ENCODE data around the gene DYNC2I2. TPM values are rescaled to one million over a fixed set of nuclear protein-coding genes. Genes with fewer than 3 reads are reported as not detected.

The DYNC2I2 gene
- total and polyA plus RNA-seq, 4 donors = 10.9 to 58.0 (median 19.6) TPM

DNA sequence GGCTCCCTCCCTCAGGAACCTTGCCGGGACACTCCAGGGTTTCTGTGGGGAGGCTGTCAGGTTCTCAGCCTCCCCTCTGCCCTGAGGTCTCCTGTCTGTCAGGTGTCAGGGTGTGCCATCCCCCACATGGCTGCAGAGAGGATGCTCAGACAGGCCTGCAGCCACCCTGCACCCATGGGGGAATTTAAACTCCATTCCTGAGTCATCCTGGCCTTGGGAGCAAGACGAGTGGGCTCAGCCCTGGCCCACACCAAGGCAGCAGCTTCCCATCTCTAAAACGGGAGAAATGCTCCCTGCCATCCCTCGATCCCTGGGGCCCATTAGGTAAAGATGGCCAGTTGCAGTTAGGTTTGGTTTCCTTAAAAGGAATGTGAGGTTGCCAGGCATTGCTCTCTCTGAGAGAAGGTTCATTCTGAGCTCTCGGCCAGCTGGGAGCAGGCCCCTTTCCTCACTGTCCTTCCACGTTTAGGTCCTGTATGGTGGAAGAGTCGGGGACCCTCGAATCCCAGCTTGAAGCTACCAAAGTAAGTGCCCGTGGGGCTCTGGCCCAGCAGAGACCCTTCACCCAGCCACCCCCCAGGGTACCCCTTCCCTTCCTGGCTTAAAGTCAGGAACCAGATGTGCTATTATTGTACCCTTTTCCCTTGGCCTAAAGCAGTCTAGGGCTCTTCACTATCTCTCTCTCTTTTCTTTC lies 26.6 kb downstream of the DYNC2I2 start:
- H3K27me3 ChIP-seq (ENCODE audit: control insufficient read depth in 4 of 4, insufficient read depth in 4 of 4, low read length in 3 of 4) = no peaks in the 10 kb centered on the region
- H3K27ac ChIP-seq (ENCODE audit: low read depth in 1 of 2, low read length in 2 of 2) = no peak overlapping the region
- H3K9me3 ChIP-seq (ENCODE audit: control insufficient read depth in 4 of 4, low read length in 3 of 4) = no peaks in the 10 kb centered on the region
- DNase-seq (ENCODE audit: low spot score) = no peak
- WGBS = 83% methylated on average over 9 of the region's 9 CpGs
- H3K4me3 ChIP-seq (ENCODE audit: low read depth in 1 of 3, low read length in 3 of 3) = no peak overlapping the region
- H3K4me1 ChIP-seq (ENCODE audit: control insufficient read depth in 4 of 4, insufficient read depth in 4 of 4, low read length in 3 of 4) = peaks cover 12 to 32% (median 21%) of the 10 kb centered on the region in 4 donors
- TF ChIP-seq EGR1 (IDR thresholded peaks at IDR 0.05; ENCODE audit: low read depth in 2 of 2) (no peak), HNF4G (IDR thresholded peaks at IDR 0.05) (no peak), RAD21 (IDR thresholded peaks at IDR 0.05) (no peak), YY1 (IDR thresholded peaks at IDR 0.05) (no peak), NR2F2 (IDR thresholded peaks at IDR 0.05) (no peak), HNF4A (conservative IDR thresholded peaks at IDR 0.05) (no peak)
- no peak overlapping the region for H3K9ac ChIP-seq (ENCODE audit: low read depth in 1 of 2, low read length in 2 of 2)
- peaks cover 23 to 57% (median 41%) of the 10 kb centered on the region in 4 donors for H3K36me3 ChIP-seq (ENCODE audit: control insufficient read depth in 4 of 4, insufficient read depth in 3 of 4, low read depth in 1 of 4, low read length in 3 of 4)

DNA sequence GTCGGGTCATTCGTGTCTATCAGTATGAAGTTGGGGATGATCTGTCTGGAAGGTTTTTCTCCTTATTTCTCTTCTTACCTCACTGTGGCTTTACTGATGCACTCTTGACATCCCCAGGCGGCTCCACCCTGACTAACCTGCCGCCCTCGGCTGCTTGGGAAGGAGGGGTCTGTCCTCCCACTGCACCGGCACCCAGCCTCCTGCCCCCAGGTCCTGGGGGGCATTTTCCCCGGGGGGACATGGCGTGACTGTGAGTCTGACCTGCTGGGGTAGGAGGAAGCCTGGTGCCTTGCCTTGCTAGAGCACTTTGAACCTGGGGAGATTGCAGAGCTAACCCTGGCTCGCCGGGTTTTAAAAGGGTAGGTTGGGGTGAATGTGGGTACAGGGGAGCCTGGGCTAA lies 27.5 kb downstream of the DYNC2I2 start:
- H3K4me1 ChIP-seq (ENCODE audit: control insufficient read depth in 4 of 4, insufficient read depth in 4 of 4, low read length in 3 of 4) = peaks cover 5 to 27% (median 13%) of the 10 kb centered on the region in 4 donors
- peaks cover 24 to 65% (median 46%) of the 10 kb centered on the region in 4 donors for H3K36me3 ChIP-seq (ENCODE audit: control insufficient read depth in 4 of 4, insufficient read depth in 3 of 4, low read depth in 1 of 4, low read length in 3 of 4)
- WGBS = 91% methylated on average over 10 of the region's 10 CpGs
- no peak overlapping the region for H3K9ac ChIP-seq (ENCODE audit: low read depth in 1 of 2, low read length in 2 of 2)
- no peak for TF ChIP-seq NR2F2 (IDR thresholded peaks at IDR 0.05)
- TF ChIP-seq YY1 (IDR thresholded peaks at IDR 0.05) = no peak
- no peak for TF ChIP-seq HNF4A (conservative IDR thresholded peaks at IDR 0.05)
- TF ChIP-seq CTCF (IDR thresholded peaks at IDR 0.05; ENCODE audit: low read depth, low read length, missing input control) = no peak
- TF ChIP-seq ZBTB33 (IDR thresholded peaks at IDR 0.05) = no peak
- no peak for TF ChIP-seq SP1 (IDR thresholded peaks at IDR 0.05)
- TF ChIP-seq MAX (IDR thresholded peaks at IDR 0.05) = no peak
- TF ChIP-seq RXRA (IDR thresholded peaks at IDR 0.05) = no peak
- TF ChIP-seq RAD21 (IDR thresholded peaks at IDR 0.05) = no peak
- TF ChIP-seq, protein P1, sequence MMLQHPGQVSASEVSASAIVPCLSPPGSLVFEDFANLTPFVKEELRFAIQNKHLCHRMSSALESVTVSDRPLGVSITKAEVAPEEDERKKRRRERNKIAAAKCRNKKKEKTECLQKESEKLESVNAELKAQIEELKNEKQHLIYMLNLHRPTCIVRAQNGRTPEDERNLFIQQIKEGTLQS (IDR thresholded peaks at IDR 0.05) = no peak
- TF ChIP-seq GABPA (IDR thresholded peaks at IDR 0.05 in 1 of 2, conservative IDR thresholded peaks at IDR 0.05 in 1 of 2) = no peak
- no peak for TF ChIP-seq FOXA2 (IDR thresholded peaks at IDR 0.05)
- TF ChIP-seq HNF4G (IDR thresholded peaks at IDR 0.05) = no peak
- no peak for TF ChIP-seq EGR1 (IDR thresholded peaks at IDR 0.05; ENCODE audit: low read depth in 2 of 2)
- TF ChIP-seq REST (IDR thresholded peaks at IDR 0.05) = no peak
- no peak for TF ChIP-seq TAF1 (conservative IDR thresholded peaks at IDR 0.05)
- TF ChIP-seq JUND (IDR thresholded peaks at IDR 0.05) = no peak
- no peak for TF ChIP-seq FOXA1 (IDR thresholded peaks at IDR 0.05)
- H3K4me3 ChIP-seq (ENCODE audit: low read depth in 1 of 3, low read length in 3 of 3) = no peak overlapping the region
- DNase-seq (ENCODE audit: low spot score) = no peak
- no peaks in the 10 kb centered on the region for H3K9me3 ChIP-seq (ENCODE audit: control insufficient read depth in 4 of 4, low read length in 3 of 4)
- H3K27ac ChIP-seq (ENCODE audit: low read depth in 1 of 2, low read length in 2 of 2) = peak overlapping the region in 1 of 2 donors; percentile 46
- H3K27me3 ChIP-seq (ENCODE audit: control insufficient read depth in 4 of 4, insufficient read depth in 4 of 4, low read length in 3 of 4) = no peaks in the 10 kb centered on the region
